GM18502 (cell line): Measurements from ENCODE around the gene CCDC12.
A peak's percentile ranks its signal among the peaks of the same experiment; 100 is the strongest.
"Not testable (repeated sequence)": the region's sequence is repeated elsewhere in the genome, so short reads cannot be mapped to it uniquely, and the experiment has no call there.

Source experiments
- ATAC-seq: cut with Tn5 transposase; IDR thresholded peaks from one replicate; pipeline ENCODE4 v1.9.1; 2021; ENCODE audit warnings: mild to moderate bottlenecking; ENCODE audit not compliant: unreplicated experiment, poor library complexity

Gene CCDC12

DNA sequence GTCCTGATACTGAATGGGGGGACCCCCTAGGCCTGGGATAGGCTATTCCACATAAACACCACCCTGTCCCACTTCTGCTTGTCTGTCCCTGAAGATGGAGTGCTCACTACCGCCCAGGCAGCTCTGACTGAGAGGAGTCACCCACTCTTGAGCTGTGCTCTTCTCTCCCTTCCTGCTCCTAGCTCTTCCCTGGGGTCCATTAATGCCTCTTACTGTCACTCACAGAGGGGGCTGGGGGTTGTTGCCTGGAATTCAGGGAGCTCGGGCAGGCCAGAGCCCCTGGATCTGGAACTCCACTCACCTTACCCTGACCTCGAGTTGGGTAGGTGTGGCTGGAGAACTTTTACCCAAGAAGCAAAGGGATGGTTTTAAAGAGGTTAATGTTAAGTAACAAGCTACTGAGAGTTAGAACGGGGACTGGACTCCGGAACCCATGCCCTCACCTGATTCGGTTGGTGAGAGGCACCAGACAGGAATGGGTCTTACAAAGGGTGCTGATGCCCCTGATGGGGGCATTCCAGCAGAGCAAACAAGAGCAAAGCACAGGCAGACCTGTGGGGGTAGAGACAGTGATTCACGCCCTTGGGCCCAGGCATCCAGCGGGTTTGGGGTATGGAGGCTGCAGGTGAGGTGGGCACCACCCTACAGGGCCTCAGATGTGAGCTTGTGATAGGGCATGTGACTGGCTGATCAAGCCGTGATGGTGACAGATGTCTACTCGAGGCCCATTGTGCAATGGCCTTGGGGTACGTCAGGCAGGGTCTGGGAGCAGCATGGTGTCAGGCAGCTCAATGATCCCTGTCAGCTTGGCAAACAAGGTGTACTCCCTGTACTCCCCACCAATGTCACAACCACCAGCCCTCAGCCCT lies 8.3 kb upstream of the CCDC12 start:
- no peak for ATAC-seq

DNA sequence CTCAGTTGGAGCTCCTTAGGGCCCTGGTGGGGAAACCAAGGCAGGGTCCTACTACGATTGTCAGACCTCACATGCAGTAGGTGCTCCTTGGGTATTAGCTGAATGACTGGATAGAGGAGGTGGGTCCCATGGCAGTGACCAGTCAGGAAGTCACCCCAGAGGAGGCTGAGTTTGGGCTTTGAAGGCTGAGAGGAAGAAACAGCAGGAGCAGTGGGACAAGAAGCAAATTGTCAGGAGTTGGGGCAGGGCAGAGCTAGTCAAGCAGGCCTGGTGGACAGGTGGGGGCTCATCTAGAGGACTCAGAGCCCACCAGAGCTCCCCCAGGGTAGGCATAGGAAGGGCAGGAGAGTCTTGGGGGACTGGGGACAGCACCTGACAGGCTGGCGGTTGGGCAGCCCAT lies 6.0 kb upstream of the CCDC12 start:
- no peak for ATAC-seq

DNA sequence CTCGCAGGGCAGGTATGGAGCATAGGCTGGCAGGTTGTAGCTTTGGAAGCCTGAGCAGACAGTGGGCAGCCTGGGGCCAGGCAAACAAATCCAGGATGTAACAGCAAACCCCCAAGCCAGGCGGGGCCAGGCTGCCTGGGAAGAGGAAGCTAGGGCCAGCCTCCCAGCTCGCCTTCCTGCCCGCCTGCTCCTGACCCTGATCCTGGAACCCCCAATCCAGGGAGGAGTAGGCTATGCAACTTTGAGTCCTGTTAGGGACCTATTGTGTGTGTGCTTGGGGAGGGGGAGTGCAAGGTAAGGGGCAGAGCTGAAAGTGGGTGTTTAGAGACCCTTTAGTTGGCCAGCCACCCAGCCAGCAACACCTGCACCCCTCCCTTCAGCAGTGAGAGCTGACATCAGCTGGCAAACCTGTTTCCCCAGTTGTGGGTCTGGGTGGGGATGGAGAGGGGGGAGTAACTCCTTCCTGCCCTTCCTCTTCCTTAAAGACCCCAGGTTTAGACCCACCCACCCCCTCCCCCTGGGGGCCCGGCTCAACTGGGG lies 5.5 kb upstream of the CCDC12 start:
- no peak for ATAC-seq

DNA sequence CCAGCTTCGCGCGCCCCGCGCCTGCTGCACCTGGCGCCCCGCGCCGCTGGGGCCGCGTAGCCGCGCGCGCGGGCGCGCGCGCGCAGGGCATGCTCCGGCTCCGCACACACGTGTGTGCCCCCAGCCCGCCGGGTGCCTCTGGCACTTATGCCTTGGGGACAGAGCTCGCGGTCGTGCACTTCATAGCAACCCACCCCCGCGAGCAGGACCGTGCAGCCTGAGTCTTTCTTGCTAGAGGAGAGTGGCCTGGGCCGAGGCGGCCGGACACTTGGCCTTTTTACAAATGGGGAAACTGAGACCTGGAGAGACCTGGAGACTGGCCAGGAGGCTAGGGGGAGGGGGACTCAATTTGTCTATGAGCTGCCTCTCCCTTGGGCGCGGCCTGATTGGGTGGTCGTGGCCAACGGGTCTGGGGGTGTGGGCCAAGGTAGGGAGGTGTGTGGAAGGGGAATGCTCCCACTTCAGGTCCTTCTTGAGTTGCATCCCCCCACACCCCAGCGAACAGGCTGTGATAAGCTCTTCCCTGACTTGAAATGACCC lies 3.5 kb upstream of the CCDC12 start:
- peak; percentile 11 for ATAC-seq

DNA sequence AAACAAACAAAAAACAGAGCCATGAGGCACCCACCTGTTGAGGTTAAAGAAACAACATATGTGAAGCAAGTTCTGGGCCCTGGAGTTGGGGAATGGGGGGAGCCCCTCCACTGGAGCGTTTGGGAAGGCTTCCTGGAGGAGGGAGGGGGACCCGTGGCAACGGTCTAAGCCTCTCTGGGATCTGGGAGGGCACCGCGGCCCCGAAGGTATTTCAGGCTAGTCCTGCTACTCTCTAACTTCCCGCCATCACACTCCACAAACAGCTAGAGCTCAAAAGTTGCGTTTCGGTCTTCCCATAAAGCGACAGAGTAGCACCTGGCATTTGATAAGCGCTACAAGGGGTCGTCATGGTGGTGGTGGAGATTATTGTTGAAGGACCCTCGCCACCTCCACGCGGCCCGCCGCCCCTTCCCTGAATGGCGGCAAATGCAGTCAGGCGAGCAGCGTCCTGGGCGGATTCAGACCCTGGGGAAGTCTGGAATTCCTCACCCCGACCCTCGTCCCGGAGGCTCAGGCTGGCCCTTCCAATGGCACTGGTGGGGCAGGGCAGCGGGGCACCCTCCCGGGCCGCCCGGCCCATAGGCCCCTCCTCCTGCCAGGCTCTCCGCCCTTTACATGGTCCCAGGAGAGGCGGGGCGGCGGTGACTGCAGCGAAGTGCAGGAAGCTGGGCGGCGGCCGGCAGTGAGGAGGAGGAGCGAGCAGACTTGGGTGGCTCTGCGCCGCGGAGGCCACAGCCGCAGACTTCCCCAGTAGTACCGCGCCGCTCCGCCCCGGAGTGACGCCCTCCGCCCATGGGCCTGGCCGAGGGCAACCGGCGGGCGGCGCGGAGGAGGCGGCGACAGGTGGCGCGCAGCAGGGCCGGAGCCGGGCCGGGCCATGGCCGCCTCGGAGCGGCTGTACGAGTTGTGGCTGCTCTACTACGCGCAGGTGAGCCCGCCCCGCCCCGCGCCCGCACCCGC lies 2.7 kb upstream of the CCDC12 start, which contains the start of gene NBEAL2:
TSS of gene NBEAL2 (plus strand) at position 682 of the 960 bp plus-strand sequence. CDS start at position 878, 196 bp downstream.
- ATAC-seq: peak; percentile 78

DNA sequence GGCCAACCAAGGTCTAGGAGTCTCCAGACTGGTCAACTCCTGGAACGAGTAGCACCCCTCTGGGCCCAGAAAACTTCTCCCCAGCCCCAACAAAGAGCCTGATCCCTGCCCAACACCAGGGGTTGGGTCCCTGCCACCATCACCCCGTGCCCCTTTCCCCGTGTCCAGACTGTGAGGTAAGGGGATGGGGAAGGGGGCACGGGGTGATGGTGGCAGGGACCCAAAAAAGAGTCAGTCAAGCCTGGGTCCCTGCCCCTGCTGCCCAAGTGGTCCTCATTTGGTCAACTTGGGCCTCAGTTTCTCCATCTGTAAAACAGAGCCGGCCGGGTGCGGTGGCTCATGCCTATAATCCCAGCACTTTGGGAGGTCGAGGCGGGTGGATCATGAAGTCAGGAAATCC lies 1.8 kb upstream of the CCDC12 start:
- ATAC-seq: no peak

DNA sequence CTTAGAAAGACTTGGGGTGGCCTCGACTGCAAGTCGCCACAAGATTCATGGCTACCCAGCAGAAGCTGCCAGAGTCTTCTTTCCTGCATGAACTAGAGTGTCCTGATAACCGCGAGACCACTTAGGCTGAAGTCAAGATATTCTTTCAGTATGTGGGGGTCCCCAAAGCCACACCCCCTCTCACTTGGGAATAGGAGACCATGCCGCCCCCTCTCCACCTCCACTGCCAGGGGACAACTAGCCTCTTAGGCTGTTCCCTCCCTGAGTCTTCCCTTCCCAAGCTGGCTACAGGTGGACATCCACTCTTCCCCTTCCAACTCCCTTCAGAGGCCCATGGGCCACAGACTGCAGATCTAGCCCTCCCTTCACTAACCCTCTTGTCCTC lies 1.3 kb upstream of the CCDC12 start:
- no peak for ATAC-seq

DNA sequence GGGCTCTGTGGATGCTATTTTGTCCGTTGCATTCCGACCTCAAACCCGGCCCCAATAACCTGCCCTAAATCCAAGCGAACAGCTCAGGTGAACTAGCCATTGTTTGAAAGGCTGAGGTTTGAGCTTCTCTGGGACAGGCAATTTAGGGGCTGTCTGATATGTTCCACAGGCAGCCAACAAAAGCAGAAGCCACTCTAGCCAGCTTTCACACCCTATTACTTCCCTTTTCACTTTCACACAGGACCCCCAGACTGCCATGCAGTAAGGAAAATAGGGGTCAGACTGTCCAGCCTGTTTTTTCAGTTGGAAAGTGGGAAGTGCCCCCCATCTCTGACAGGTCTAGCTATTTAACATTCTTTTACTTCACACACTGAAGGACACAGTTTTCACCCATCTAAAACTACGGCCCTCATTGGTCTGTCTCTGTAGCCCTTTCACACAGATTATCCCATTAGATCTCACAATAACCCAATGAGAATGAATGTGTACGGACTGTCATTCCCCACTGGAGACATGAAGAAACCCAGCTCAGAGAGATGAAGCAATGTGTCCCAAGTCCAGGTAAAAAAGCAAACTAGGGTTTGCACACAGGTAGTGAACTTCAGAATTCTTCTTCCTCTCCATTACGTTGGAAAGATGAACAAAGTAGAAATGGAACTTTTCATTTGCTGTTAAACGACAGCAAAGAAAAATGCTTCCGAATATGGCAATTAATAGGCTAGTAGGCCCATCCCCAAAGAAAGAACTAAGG lies 1.9 kb downstream of the CCDC12 start:
- no peak for ATAC-seq

DNA sequence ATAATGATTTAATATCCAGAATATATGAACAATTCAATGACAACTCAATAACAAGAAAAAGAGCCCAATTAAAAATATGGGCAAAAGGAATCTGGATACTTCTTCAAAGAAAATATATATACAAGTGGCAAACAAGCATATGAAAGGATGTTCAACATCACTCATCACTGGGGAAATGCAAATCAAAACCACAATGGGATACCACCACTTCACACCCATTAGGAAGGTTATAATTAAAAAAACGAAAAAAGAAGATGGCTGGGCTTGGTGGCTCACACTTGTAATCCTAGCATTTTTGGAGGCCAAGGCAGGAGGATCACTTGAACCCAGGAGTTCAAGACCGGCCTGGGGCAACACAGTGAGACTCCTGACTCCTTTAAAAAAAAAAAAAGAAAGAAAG lies 4.1 kb downstream of the CCDC12 start:
- no peak for ATAC-seq

DNA sequence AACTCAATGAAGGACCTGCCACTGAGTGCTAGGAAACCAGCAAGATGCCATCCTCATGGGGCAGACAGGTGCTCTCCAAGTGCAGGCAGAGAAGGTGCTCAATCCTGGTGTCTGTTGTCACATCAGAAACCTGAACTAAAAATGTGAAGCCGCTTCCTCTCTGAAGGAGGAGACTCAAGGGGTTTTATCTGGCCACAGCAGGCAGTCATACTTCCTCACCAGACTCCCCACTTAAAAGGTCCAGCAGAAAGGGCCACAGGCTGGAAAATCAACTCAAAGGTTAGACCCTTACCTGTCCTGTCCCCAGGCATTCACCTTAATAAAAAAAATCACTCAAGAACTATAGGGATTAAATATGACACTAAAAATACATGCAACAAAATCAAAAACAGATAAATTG lies 4.8 kb downstream of the CCDC12 start:
- ATAC-seq: no peak

DNA sequence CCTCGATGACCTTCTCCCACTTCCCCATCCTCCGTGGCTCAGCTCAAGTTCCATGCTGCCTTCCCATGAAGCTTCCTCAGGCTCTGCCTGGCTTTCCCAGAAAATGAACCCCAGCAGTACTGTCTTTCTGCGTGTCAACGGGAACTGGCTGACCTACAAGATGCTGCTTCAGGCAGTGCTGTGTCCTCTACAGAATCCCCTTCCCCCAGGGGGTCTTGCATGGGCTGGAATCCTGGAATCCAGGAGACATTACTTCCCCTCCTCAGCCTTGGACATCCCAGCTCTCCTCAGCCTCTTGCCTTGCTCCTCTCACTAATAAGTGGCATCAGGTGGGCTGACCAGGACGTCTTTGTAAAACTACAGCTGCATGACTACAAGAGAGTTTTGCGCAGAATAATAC lies 5.4 kb downstream of the CCDC12 start:
- ATAC-seq: no peak

DNA sequence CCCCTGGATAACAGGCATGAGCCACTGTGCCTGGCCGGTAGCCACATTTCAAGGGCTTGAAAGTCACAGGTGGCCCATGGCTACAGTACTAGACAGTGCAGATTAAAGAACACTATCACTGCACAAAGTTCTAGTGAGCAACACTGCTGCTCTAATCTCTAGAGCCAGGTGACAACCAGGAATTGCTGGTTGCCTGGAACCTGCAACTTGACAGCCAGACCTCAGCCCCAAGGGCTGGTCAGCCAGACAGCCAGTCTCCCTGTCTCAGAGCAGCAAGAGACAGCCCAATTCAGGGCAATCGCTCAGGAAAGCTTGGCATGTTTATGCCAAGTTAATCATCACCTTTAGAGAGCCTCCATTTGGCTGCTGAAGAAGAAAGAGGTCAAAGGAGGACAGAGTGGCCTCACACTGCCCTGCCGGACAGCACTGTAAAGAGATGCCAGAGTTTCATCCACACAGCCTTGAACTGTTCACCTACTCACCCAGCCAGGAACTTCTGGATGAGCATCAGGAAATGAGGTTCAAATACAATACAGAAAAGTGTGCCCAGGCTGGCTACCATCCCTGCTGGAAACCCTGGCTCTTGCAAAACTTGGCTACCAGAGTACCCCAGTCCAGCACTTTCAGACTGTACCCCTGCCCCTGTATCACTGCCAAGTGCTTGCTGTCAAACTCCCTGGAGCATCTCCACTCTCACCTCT lies 6.0 kb downstream of the CCDC12 start:
- ATAC-seq: no peak

DNA sequence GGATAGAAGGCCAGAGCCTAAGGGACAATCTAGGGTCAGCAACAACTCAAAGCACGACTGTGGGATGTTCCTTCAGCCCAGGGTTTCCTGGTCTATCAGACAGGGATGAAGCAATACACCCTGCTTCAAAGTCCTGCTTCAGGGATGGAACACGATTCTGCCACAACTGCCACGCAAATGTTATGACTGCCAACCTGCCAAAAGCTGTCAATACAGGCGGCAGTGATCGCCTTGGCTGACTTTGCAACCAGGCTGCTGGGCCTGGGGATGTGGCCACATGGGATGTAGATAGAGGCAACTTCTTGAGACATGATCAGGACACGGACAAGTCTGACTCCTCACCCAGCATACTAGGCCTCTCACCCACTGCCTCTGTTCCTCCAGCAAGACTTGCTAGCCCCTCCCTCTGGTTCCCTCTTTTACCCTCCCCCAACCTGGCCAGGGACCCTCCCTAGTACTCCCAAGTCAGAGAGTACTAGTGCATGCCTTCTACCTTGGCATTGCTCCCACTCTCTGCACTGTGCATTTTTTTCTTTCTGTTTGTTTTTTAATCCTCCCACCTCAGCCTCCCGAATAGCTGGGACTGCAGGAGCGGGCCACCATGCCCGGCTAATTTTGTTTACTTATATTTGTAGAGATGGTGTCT lies 7.6 kb downstream of the CCDC12 start:
- no peak for ATAC-seq

DNA sequence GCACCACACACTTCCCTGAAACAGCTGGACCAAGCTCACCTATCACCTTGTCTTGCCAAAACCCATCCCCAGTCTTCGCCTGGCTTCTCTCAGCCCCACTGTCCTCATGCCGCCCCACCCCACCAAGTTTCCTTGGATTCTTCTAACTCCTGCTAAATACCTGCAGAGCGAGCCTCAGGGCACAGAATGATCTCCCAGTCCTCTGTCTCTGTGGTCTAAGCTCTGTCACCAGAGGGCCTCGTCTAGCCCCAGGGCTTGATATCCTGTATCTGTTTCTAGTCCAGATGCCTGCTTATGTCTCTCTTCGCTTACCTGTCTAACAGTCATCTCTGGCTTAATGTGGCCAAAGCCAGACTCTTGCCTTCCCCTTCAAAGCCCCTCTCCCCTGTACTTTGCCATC lies 9.7 kb downstream of the CCDC12 start:
- ATAC-seq: no peak

DNA sequence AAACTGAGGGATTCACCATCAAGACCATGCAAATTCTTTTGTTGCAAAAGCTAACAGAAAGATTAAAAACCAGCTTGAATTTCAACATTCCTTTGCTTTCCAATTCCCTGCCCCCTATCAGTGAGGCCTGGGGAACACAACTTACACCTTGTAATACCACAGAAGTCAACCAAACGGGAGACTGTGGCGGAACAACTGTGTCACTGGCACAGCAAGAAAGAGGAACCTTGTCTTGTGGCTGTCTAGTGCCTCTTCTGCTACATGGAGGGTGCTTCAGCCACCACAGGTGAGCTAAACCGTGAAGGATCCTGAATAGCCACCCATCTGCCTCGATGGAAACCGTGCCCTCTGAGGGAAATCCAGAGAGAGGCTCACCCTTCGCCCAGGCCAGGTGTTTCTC lies 11.4 kb downstream of the CCDC12 start:
- no peak for ATAC-seq

DNA sequence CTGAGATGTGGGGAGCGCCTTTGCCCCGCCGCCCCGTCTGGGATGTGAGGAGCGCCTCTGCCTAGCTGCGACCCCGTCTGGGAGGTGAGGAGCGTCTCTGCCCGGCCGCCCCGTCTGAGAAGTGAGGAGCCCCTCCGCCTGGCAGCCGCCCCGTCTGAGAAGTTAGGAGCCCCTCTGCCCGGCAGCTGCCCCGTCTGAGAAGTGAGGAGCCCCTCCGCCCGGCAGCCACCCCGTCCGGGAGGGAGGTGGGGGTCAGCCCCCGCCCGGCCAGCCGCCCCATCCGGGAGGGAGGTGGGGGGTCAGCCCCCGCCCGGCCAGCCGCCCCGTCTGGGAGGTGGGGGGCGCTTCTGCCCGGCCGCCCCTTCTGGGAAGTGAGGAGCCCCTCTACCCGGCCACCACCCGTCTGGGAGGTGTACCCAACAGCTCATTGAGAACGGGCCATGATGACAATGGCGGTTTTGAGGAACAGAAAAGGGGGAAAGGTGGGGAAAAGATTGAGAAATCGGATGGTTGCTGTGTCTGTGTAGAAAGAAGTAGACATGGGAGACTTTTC lies 12.4 kb downstream of the CCDC12 start:
- ATAC-seq: not testable (repeated sequence)

DNA sequence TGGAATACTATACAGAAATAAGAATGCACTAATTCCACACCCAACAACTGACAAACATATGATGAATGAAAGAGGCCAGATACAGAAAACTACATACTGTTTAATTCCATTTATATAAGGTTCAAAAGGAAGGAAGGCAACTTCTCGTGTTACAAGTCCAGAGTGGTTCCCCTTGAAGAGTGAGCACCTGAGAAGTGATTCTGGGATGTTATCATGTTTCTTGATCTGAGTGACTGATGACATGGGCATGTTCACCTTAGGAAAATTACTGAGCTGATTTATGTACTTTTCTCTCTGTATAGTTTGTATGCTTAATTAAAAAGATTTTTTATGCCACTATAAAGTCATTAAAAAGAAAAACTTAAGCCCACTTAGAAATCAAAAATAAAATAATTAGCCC lies 13.6 kb downstream of the CCDC12 start:
- no peak for ATAC-seq

DNA sequence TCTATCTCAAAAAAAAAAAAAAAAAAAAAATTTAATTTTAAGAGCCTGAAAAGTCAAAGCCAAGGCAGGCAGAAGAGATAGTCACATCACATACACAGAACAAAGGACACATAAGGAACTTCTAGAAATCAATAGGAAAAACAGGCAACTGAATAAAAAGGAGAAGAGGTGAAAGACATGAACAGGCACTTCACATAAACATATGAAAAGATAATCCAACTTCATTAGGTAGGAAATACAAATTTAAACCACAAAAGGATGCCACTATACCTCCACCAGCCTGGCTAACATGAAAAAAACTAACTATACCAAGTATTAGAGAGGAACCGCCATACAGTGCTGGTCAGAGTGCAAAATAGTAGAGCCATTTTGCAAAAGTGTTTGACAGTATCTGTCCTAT lies 14.1 kb downstream of the CCDC12 start:
- no peak for ATAC-seq

DNA sequence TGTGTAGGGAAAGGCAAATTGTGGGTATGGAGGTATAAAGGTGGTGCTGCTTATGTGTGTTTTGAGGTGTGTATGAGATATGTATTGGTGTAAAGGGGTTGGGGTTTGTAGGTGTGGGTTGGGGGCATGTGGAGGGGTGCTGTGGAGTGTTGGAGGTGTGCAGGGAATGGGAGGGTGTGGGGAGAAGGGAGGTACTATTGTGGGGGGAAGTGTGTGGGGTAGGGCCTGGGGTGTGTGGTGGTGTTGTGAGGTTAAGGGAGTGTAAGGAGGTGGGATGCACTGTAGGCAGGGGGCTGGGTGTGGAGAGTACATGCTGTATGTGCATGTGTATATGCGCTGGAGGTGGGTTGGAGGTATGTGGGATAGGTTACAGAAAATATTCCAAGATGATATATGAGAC lies 15.7 kb downstream of the CCDC12 start:
- ATAC-seq: no peak
